GM18507 (cell line): Measurements from ENCODE around the gene NOS1AP.

Experiments
- DNase-seq: peaks from one replicate; pipeline ENCODE4 v3.0.0; 2011; ENCODE audit warnings: low read depth; ENCODE audit not compliant: insufficient read length; ENCODE audit errors: extremely low spot score
- FAIRE-seq: peaks from 2 replicates; lab custom pipeline; 2011; peaks lifted over from hg19 to GRCh38; lab: Jason Lieb, UNC

Gene NOS1AP

DNA sequence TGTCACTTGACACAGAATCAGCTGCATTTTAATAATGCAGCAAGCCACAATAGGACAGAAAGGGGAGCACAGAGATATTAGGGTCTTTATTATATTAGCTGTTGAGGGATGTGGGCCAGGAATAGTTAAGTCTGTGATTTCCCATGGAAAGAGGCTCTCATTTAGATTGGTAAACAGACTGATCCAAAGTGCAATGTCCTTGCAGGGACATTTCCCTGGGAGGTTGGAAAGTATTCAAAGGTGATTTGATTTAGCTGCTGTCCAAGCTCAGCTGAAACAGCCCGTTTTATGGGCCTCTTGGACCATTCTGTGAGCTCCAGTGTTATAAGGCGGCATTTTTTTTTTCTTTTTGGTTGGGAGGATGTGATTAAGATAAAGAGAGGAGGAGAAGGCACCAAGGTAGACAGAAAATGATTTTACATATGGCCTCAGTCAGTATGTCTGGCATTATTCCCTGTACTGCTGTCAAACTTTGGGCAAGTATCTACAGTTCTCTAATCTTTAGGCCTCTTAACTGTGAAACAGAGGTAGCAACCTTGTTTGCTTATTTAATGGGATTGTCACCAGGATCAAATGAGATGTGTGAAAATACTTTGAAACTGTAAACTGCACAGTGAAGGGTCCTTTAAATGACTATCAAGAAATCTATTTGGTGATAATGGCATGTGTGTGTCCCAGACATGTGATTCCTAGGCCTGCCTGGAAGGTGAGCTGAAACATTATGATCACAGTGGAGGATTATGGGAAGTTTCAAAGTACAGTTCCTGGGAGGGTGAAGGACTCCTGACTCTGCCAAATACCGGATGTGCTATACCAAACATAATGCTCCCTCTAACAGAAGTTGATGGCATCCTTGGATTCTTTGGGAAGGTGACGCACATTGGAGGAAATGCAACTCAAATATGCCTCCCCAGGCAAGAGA, 62.2 kb downstream of the NOS1AP start:
- FAIRE-seq (no peak), DNase-seq (no peak)

DNA sequence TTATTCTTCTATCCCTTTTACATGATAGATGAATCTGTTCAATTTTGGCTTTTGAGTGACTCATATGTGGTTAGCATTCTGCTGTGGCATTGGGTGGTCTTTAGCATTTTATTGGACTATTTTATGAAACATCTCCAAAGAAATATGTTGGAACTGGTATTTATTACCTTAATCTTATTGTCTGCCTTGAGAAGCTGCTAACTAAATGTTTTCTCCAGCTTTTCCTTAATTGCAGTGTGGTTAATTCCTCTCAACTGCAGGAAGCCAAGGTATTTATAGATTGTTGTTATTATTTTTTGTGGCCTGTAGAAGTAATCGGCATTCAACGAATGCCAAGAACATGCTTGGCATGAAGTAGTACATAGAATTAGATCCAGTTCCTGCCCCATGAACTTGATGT, 64.1 kb downstream of the NOS1AP start:
- DNase-seq (no peak), FAIRE-seq (no peak)

DNA sequence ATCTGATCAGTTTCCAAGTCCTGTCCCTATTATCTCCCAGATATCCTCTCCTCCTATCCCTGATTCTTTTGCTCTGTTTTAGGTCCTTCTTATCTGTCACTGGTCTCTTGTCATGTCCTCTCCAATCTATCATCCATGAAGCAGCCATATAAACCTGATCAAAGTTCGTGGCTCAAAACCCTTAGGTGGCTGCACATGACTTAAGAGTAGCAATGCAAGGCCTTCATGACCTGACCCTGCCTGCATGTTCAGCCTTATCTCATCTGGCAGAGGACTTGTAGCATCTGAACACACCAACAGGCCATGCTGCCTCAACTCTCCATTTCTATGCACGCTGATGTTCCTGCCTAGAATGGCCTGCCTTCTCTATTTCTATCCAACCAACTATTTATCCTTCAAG, 65.2 kb downstream of the NOS1AP start:
- FAIRE-seq, result no peak

DNA sequence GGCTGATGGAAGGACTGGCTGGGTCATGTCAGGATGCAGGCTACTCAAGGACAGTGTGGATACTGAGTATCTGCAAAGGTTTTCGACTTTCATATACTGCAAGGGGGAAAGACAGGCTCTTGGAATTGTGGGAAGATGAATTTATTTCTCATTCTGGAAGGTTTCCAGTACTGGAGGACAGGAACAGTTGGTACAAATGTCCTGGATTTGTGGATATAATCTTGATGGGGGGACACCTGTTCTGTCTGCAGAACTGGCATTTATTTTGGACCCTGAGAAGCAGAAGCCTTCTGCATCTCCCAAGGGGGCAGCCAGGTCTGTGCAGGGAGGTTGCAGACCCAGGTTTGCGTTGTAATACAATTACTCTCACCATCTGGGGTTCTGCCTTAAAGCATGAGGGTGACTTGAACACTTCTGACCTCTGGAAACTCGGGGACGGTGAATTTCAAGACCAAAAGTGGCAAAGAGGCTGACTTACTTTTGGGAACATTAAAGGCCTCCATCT, 65.8 kb downstream of the NOS1AP start:
- DNase-seq, result no peak
- FAIRE-seq, result no peak

More for the DNA sequence above, 65.2 kb downstream of the NOS1AP start:
- no peak for DNase-seq

DNA sequence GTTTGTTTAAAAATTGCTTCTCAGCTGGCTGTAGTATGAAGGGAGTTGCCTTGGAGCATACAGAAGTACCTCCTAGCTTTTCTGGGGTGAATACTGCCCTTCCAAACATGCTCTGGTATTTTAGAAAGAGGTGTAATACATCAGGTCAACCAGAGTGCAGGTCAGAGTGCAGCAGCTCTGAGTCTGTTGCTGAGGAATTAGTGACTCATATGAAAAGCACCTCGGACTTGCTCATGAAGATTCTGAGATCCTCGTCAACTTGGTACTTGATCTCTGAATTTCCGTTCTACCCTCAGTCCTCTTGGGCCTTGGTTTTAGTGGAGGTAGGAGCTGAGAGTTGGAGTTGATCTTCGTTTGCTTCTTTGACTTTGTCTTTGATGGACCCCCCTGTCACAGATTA, 67.3 kb downstream of the NOS1AP start:
- FAIRE-seq, result no peak
- DNase-seq, result no peak

DNA sequence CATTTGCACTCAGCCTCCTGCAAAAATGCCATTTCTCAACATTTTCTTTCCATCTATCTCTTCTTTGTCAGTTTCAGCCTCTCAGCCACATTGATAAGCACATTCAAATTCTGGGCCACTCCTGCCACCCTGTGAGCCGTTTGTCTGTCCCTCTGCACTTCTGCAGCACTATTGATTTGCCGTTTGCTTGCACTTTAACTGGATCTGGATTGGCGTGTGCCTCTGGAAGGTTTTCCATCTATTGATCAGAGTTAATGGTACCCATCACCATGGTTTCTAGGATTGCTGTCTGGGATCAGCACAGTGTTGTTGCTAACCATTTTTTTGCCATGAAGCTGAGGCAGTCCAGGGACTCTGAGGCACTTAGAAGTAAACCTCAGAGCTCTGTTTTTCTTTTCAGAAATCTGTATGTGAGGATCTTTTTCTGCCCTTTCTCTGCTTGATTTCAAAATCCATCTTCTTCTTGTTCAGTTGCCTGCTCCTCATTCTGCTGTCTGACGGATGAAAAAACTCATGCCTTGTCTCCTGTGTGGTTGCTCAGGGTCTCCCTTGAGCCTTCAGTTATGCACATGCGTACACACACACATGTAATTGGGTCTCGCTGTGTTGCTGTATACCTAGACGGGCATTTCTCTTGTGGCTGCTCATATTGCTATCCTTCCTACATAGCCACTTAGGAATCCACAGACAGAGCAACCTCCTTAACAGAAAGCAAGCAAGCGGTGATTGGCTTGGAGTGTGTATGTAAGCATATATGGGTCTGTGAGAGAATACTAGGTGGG, 67.9 kb downstream of the NOS1AP start:
- DNase-seq (no peak), FAIRE-seq (no peak)

DNA sequence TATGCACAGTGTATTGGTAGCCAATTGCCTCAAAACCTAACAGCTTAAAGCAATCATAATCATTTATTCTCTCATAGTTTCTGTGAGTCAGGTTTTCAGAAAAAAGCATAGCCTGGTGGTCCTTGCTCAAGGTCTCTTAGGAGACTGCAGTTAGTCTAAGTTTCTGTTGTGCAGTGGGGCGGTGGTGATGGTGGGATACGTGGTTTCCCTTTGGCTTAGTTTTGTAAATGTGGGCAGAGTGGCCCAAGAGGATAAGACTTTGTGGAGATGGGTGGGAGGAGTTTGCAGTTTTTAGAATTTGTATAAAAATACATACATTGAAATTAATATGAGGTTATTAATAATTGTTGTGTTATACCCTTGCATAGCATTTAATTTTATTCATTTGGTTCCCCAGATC, 68.6 kb downstream of the NOS1AP start:
- FAIRE-seq (no peak), DNase-seq (no peak)

DNA sequence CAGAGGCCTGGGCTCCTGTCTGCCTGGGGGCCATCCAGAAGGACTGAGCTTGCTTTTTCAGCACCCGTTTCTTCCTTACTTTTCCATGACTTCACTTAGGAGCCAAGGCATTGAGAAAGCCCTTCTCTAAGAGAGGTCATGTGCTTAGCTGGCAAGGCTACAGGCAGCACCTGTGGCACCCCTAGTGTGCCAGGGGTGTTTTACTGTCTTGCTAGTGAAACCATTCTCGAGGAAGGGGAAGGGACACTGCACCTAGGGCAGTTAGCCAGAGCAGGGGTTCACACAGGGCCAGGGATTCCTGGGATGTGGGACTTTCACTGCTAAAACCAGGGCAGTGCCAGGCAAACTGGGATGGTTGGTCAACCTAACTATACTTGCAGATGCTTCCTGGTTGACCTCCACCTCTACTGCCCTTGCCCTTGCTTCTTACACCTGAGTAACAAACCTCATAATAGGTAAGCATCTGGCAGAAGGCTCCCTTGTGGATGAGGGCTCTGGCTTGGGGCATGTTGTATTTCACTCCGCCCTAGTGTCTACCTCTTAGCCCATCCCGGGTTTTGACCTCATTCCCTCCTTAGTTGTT, 69.2 kb downstream of the NOS1AP start:
- no peak for DNase-seq
- FAIRE-seq, result no peak

DNA sequence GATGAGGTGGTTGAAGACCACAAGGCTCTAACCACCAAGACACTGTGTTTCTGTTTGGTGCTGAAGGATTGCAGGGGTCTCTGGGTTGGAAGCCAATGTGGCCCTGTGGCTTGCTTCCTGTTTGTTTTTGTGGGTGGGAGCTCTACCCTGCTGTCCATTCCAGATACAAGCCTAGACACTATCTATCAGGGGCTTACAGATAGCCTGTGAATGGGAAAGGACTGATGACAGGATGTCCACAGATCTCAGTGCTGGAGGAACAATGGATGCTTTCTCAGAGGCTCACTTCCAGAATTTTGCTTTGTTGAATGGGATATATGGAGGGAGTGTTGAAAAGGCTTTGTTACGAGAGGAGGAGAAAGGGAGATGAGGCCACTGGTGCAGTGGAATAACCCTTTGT, 69.7 kb downstream of the NOS1AP start:
- no peak for FAIRE-seq

DNA sequence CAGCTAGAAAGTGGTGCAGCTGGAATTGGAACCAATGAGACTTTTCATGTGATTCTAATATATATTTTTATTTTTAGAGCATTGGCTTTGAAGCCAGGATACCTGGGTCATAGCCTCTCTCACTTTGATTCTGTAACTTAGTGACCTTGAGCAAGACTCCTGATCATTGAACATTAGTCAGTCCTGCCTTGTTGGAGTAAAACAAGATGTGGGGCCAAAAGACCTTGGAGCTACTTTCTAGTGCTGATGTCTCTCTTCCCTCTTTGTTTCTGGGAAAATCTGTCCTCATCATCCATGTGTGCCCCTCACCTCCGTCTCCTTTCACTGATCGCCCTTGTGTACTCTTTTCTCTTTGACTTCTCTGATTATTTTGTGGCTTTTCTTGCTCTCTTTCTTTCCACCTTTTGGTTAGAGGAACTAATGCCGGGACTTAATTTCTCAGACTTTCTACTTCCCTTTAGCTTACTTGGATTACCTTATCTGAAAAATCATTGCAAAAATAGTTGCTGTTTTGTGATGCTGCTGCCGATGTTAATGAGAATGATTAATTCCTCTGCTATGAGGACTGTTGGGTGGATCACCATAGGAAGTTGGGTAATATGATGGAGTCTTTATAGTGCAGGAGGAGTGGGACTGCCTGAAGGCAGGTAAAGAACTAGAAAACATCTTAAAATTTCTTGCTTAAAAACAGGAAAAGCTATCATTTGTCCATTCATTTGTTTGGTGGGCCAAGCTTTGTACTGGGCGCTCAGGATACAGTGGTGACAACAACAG, 72.0 kb downstream of the NOS1AP start:
- no peak for FAIRE-seq

More for the DNA sequence above, 69.7 kb downstream of the NOS1AP start:
- no peak for DNase-seq

DNA sequence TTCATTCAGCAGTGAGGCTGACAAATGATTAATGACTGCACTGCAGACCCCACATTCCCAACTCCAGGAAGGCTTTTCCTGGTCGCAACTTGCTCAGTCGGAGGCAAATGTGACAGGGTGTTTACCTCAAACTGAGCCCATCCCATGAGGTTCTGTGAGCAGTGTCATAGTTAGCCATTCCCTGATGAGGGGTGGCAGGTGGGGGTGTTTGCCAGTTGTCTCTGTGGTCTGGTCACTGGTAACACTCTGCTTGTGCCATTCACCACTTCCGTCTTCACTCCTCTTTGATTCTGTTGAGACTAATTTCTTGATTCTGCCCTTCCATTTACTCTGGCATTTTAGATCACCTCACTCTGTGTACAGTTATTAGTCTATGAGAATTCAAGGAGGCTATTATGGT, 73.5 kb downstream of the NOS1AP start:
- DNase-seq (no peak), FAIRE-seq (no peak)

More for the DNA sequence above, 72.0 kb downstream of the NOS1AP start:
- DNase-seq, result no peak

DNA sequence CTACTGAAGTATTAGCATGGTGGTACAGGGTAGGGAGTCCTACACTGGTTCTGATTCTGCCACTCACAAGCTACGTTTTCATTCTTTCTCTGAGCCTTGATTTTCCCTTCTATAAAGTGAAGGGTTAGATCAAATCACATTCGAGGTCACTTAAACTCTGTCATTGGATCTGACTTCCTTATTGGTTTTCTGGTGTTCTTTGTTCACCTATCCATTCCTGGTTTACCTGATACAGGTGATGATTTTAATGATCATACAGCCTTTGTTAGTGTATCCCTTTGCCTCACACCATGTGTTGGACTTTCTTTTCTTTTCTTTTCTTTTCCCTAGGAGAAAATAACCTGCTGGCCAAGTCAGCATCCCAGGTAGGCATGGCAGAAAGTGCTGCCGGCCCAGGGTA, 74.8 kb downstream of the NOS1AP start:
- FAIRE-seq, result no peak
- DNase-seq, result no peak

DNA sequence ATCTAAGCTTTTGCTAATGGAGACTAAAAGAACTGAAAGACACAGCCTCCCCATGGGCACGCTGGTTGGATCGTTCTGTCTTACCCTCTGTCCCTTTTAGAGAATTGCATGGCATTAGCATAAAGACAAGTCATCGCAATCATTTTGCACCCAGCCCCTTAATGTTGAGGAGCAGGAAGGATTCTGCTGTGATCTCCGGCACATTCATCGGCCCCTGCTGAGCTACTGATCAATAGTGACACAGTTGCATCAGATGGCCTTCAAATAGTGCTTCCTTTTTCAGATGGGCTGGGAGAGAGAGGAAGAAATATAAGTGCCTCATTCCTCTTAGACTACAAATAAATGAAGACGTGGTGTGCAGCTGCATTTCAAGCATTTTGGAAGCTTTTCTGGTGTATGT, 75.4 kb downstream of the NOS1AP start:
- FAIRE-seq, result no peak
- DNase-seq, result no peak

DNA sequence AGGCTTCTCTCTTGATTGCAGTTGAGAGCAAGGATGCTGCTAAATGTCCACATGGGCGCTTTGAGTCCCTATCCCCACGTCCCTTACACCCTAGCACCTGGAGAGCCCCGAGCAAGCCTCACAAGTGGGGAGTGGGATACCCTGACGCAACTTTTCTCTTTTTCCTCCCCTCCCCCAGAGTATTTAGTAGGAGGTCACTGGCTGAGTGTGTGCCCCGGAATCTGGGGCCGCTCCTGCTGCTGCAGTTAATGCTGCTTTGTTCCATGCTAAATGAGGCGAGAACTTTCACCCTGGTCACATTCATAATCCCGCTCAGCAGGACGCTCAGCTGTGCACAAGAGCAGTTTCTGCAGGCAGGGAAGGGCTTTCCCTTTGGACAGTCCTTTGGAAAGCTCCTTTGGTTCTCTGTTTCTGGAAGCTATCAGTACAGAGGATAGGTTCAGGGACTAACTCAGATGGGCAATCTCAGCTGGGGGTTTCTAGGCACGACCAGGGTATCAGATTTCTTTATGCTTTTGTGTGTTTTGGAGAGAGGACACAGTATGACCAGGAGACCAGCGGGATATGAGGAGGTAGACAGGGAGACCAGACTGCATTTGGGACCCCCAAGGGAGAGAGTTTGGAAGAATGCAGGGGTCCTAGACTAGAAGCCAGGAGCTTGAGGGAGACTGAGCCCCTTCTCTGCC, 75.9 kb downstream of the NOS1AP start:
- DNase-seq (no peak), FAIRE-seq (no peak)

DNA sequence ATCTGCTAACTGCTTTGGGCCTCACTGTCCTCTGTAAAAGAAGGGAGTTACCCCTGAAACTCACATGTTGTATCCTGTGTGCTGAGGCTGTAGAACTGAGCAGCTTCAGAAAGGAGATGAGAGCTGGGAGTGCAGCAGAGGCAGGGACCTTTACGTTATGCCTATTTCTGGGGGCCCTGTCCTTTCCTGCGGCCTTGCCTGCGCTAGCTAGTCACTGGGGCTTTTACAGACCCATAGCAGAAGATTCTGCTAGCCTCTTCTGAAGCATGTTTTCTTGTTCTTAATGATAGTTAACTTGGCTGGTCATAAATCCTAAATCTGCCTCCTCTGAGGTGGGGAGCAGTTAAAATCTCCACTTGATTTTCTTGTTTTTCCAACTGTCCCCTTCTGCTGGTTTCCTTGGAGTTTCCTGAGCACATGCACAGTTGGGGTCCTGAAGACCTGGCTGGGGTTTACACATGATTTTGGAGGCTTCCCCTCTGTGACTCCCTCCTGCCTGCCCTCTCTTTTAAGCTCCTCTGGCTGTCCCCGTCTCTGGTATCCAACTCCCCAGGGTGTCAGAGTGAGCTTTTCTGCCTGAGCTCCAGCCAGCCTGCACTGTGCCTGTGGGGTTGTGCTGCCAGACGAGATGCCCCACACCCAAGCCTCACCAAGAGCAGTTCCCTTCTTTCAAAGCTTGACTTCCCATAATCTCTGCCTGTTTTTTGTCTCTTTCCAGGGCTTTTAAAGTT, 76.6 kb downstream of the NOS1AP start:
- FAIRE-seq, result no peak
- no peak for DNase-seq

DNA sequence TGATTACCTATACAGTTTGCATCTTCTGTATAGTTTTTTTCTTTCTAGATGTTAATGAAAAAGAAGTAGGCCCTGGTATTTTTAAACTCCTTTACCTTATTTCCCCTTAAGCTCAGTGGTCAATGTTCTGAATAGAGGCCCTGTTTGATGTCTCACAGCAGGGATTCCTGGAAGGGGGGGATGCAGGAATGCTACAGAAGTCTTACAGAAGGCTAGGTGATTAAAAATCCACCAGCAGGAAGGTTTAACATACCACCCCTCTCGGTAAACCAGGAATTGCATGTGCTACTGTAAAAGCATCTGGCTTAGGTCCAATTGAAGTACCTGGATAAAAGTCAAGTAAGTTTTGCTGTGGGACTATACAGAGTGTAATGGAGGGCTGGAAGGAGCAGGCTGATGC, 78.3 kb downstream of the NOS1AP start:
- no peak for DNase-seq
- no peak for FAIRE-seq

DNA sequence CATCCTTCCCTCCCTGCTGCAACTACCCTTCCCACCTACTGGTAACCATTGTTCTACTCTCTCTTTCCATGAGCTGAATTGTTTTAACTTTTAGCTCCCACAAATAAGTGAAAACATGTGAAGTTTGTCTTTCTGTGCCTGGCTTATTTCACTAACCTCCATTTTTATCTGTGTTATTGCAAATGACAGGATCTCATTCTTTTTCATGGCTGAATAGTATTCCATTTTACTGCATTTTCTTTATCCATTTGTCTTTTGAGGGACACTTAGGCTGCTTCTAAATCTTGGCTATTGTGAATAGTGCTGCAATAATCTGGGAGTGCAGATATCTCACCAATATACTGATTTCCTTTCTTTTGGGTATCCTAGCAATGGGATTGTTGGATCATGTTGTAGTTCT, 80.6 kb downstream of the NOS1AP start:
- FAIRE-seq (no peak), DNase-seq (no peak)
